ENCODE data around the gene NR1H4. TPM values are rescaled to one million over a fixed set of nuclear protein-coding genes. Genes with fewer than 3 reads are reported as not detected.

The NR1H4 gene
- total and polyA plus RNA-seq, 2 of the 13 experiments (the other 11 are each of a cell fraction or from before 2014, with no cell fraction given), result 27.3 to 114 TPM

- no peak for TF ChIP-seq ZBTB33 (CRISPR knock-in tag; IDR thresholded peaks at IDR 0.05)
These were observed 10.0 kb upstream of the NR1H4 start (continued) for GRCh38 chr12:100463661-100464060.

GRCh38 chr12:100464529-100464928 lies 9.1 kb upstream of the NR1H4 start:
- Histone ChIP-seq H3K36me3 (replicated peaks in 1 of 2; ENCODE audit: control insufficient read depth in 1 of 2, insufficient read depth in 2 of 2, low read length in 2 of 2) (no peaks in the 10 kb centered on the region), H3K27ac (ENCODE audit: extremely low read length, insufficient read depth, low read length) (peak overlapping the region; percentile 42), H3K27me3 (ENCODE audit: control insufficient read depth in 1 of 2, insufficient read depth in 2 of 2, low read length in 2 of 2) (no peaks in the 10 kb centered on the region), H3K4me1 (ENCODE audit: insufficient read depth, low read length) (peaks cover 63% of the 10 kb centered on the region), H3K4me3 (replicated peaks in 1 of 3; ENCODE audit: insufficient read depth in 1 of 3, low read depth in 2 of 3, low read length in 3 of 3) (no peak overlapping the region), H3K9me3 (ENCODE audit: low read length) (no peaks in the 10 kb centered on the region), H3K9ac (ENCODE audit: insufficient read depth, low read depth, low read length) (no peak overlapping the region), H3K79me2 (ENCODE audit: insufficient read depth, low read length) (no peaks in the 10 kb centered on the region), H2AFZ (ENCODE audit: low read length) (no peak overlapping the region), H3K4me2 (ENCODE audit: low read depth, low read length) (peak overlapping the region; percentile 10), H4K20me1 (ENCODE audit: insufficient read depth, low read length) (no peaks in the 10 kb centered on the region)
- DNase-seq (ENCODE audit: low spot score) (peak; percentile 67), ATAC-seq (peak; percentile 81), FAIRE-seq (no peak)
- in situ Hi-C loops (cut with HindIII; ENCODE audit: extremely low pct_ligation_motif_present, low pct_unique_long_range_greater_than_20kb) (no loop called here), intact Hi-C loops (cut with micrococcal nuclease; ENCODE audit: unreplicated experiment) (no loop called here)
- BruUV-seq (replicated peaks), result no TSS peak
- WGBS (ENCODE audit: low lambda C conversion rate), result 6% methylated on average over 1 of the region's 1 CpG
- CTCF ChIA-PET (ENCODE audit: low intra/inter-chr PET ratio, low total read pairs), result no interaction called here
- POLR2A ChIA-PET, result interaction anchor here (1.3 to 2.7 kb wide), 4 partner anchors 9 to 27 kb away, joined by 3 to 32 read pairs (median 10); partner anchors contain the start of gene NR1H4
- TF ChIP-seq PHF5A (CRISPR knock-in tag; IDR thresholded peaks at IDR 0.05; ENCODE audit: low read depth, unreplicated experiment) (no peak), TBX3 (IDR thresholded peaks at IDR 0.05; ENCODE audit: borderline replicate concordance) (peak; percentile 84), ZNF703 (CRISPR knock-in tag; IDR thresholded peaks at IDR 0.05; ENCODE audit: borderline replicate concordance) (no peak), CAMTA2 (CRISPR knock-in tag; IDR thresholded peaks at IDR 0.05; ENCODE audit: borderline replicate concordance) (no peak), TCF7 (IDR thresholded peaks at IDR 0.05; ENCODE audit: low read depth) (peak; percentile 58; the same call in 1 of the 2 replicates), SP1 (IDR thresholded peaks at IDR 0.05) (no peak), SP1 (CRISPR knock-in tag; IDR thresholded peaks at IDR 0.05) (no peak), ZNF484 (CRISPR knock-in tag; IDR thresholded peaks at IDR 0.05; ENCODE audit: borderline replicate concordance, low read depth) (no peak), ZNF605 (CRISPR knock-in tag; IDR thresholded peaks at IDR 0.05) (no peak), GATAD1 (CRISPR knock-in tag; IDR thresholded peaks at IDR 0.05) (peak; percentile 28; the same call in 1 of the 2 replicates), CREB1 (IDR thresholded peaks at IDR 0.05) (no peak), CREB1 (CRISPR knock-in tag; IDR thresholded peaks at IDR 0.05) (peak; percentile 66), TEAD3 (CRISPR knock-in tag; optimal IDR thresholded peaks at IDR 0.05; ENCODE audit: borderline replicate concordance) (peak; percentile 61), ZBTB8A (CRISPR knock-in tag; IDR thresholded peaks at IDR 0.05; ENCODE audit: borderline replicate concordance, low read depth) (no peak), CCAR2 (optimal IDR thresholded peaks at IDR 0.05; ENCODE audit: low read depth, low read length) (no peak), PRDM15 (CRISPR knock-in tag; IDR thresholded peaks at IDR 0.05) (no peak)
